ENCODE results near the gene SKIC8.

The SKIC8 gene

GRCh38 chr15:78321786-78322185 is 22.4 kb upstream of the SKIC8 start:
- Histone ChIP-seq H2BK120ac (ENCODE audit: low read depth, low read length) (peak overlapping the region; percentile 21), H3K9me3 (replicated peaks in 1 of 2; ENCODE audit: control insufficient read depth in 2 of 2, insufficient read depth in 1 of 2, low read depth in 1 of 2, low read length in 2 of 2) (no peaks in the 10 kb centered on the region), H4K8ac (ENCODE audit: low read depth, low read length) (no peak overlapping the region), H3K4me2 (ENCODE audit: insufficient read depth, low read length, poor library complexity, severe bottlenecking) (no peak overlapping the region), H3K79me1 (ENCODE audit: low read depth, low read length) (no peaks in the 10 kb centered on the region), H2AFZ (ENCODE audit: low read length) (peak overlapping the region; percentile 84), H2BK12ac (ENCODE audit: low read length) (peak overlapping the region; percentile 63), H3K9ac (ENCODE audit: low read depth, low read length, poor library complexity) (peak overlapping the region; percentile 27), H3K4ac (ENCODE audit: low read length) (peak overlapping the region; percentile 54), H3K36me3 (replicated peaks in 1 of 2; ENCODE audit: control insufficient read depth in 2 of 2, insufficient read depth in 2 of 2, low read length in 2 of 2) (no peaks in the 10 kb centered on the region), H3K23ac (ENCODE audit: low read depth, low read length, poor library complexity) (no peak overlapping the region), H3K18ac (ENCODE audit: low read length) (peak overlapping the region; percentile 94), H2AK5ac (ENCODE audit: low read depth, low read length) (peak overlapping the region; percentile 92), H2BK15ac (ENCODE audit: low read length) (peak overlapping the region; percentile 95), H4K91ac (ENCODE audit: low read depth, low read length, poor library complexity) (peak overlapping the region; percentile 89), H3K27me3 (ENCODE audit: control insufficient read depth in 3 of 3, insufficient read depth in 3 of 3, low read depth in 1 of 3, low read length in 3 of 3) (no peaks in the 10 kb centered on the region), H3K14ac (ENCODE audit: low read length) (peak overlapping the region; percentile 82), H2BK5ac (ENCODE audit: low read length) (peak overlapping the region; percentile 46), H3K4me3 (ENCODE audit: low read length in 2 of 2) (no peak overlapping the region), H3K27ac (replicated peaks; ENCODE audit: low read length) (no peak overlapping the region), H3K4me1 (ENCODE audit: control insufficient read depth in 2 of 2, insufficient read depth in 1 of 2, low read depth in 1 of 2, low read length in 2 of 2) (peaks cover 41 to 48% of the 10 kb centered on the region in 2 donors)
- DNase-seq (ENCODE audit: low spot score): no peak
- no CpG with 5 or more reads among the region's 4 CpGs for WGBS, 2 donors (ENCODE audit: extremely low coverage in 2 of 2, insufficient read length in 2 of 2, insufficient replicate concordance in 1 of 2)

- Histone ChIP-seq H2BK15ac (ENCODE audit: low read length) (no peak overlapping the region), H3K79me1 (ENCODE audit: low read depth, low read length) (no peaks in the 10 kb centered on the region), H2BK5ac (ENCODE audit: low read length) (no peak overlapping the region), H4K91ac (ENCODE audit: low read depth, low read length, poor library complexity) (peak overlapping the region; percentile 68), H2AK5ac (ENCODE audit: low read depth, low read length) (peak overlapping the region; percentile 79), H2BK12ac (ENCODE audit: low read length) (no peak overlapping the region), H3K4me2 (ENCODE audit: insufficient read depth, low read length, poor library complexity, severe bottlenecking) (no peak overlapping the region), H3K4ac (ENCODE audit: low read length) (no peak overlapping the region), H3K14ac (ENCODE audit: low read length) (no peak overlapping the region), H3K4me3 (ENCODE audit: low read length in 2 of 2) (no peak overlapping the region), H3K18ac (ENCODE audit: low read length) (peak overlapping the region; percentile 94), H3K9ac (ENCODE audit: low read depth, low read length, poor library complexity) (peak overlapping the region; percentile 9), H3K4me1 (ENCODE audit: control insufficient read depth in 2 of 2, insufficient read depth in 1 of 2, low read depth in 1 of 2, low read length in 2 of 2) (peaks cover 48 to 54% of the 10 kb centered on the region in 2 donors), H4K8ac (ENCODE audit: low read depth, low read length) (no peak overlapping the region), H2AFZ (ENCODE audit: low read length) (peak overlapping the region; percentile 40), H2BK120ac (ENCODE audit: low read depth, low read length) (peak overlapping the region; percentile 21), H3K23ac (ENCODE audit: low read depth, low read length, poor library complexity) (no peak overlapping the region), H3K36me3 (replicated peaks in 1 of 2; ENCODE audit: control insufficient read depth in 2 of 2, insufficient read depth in 2 of 2, low read length in 2 of 2) (no peaks in the 10 kb centered on the region), H3K9me3 (replicated peaks in 1 of 2; ENCODE audit: control insufficient read depth in 2 of 2, insufficient read depth in 1 of 2, low read depth in 1 of 2, low read length in 2 of 2) (no peaks in the 10 kb centered on the region), H3K27ac (replicated peaks; ENCODE audit: low read length) (no peak overlapping the region), H3K27me3 (ENCODE audit: control insufficient read depth in 3 of 3, insufficient read depth in 3 of 3, low read depth in 1 of 3, low read length in 3 of 3) (no peaks in the 10 kb centered on the region)
- WGBS, 2 donors (ENCODE audit: extremely low coverage in 2 of 2, insufficient read length in 2 of 2, insufficient replicate concordance in 1 of 2): no CpG with 5 or more reads among the region's 17 CpGs
- DNase-seq (ENCODE audit: low spot score): no peak
Measured at GRCh38 chr15:78321041-78321570, 21.7 kb upstream of the SKIC8 start.

- H2AFZ ChIP-seq (ENCODE audit: low read length): no peak overlapping the region
- no peak overlapping the region for H3K23ac ChIP-seq (ENCODE audit: low read depth, low read length, poor library complexity)
- H2BK15ac ChIP-seq (ENCODE audit: low read length): no peak overlapping the region
- H4K8ac ChIP-seq (ENCODE audit: low read depth, low read length): no peak overlapping the region
- peak overlapping the region; percentile 5 for H3K18ac ChIP-seq (ENCODE audit: low read length)
- H3K4ac ChIP-seq (ENCODE audit: low read length): no peak overlapping the region
- no peak overlapping the region for H3K4me3 ChIP-seq (ENCODE audit: low read length in 2 of 2)
- peaks cover 45 to 56% of the 10 kb centered on the region in 2 donors for H3K4me1 ChIP-seq (ENCODE audit: control insufficient read depth in 2 of 2, insufficient read depth in 1 of 2, low read depth in 1 of 2, low read length in 2 of 2)
- no CpG with 5 or more reads among the region's 5 CpGs for WGBS, 2 donors (ENCODE audit: extremely low coverage in 2 of 2, insufficient read length in 2 of 2, insufficient replicate concordance in 1 of 2)
- H2AK5ac ChIP-seq (ENCODE audit: low read depth, low read length): peak overlapping the region; percentile 64
- H3K14ac ChIP-seq (ENCODE audit: low read length): no peak overlapping the region
- no peaks in the 10 kb centered on the region for H3K9me3 ChIP-seq (replicated peaks in 1 of 2; ENCODE audit: control insufficient read depth in 2 of 2, insufficient read depth in 1 of 2, low read depth in 1 of 2, low read length in 2 of 2)
- no peak overlapping the region for H3K9ac ChIP-seq (ENCODE audit: low read depth, low read length, poor library complexity)
- H3K4me2 ChIP-seq (ENCODE audit: insufficient read depth, low read length, poor library complexity, severe bottlenecking): no peak overlapping the region
- peak overlapping the region; percentile 32 for H2BK120ac ChIP-seq (ENCODE audit: low read depth, low read length)
- H3K79me1 ChIP-seq (ENCODE audit: low read depth, low read length): no peaks in the 10 kb centered on the region
- no peak for DNase-seq (ENCODE audit: low spot score)
- H3K27ac ChIP-seq (replicated peaks; ENCODE audit: low read length): no peak overlapping the region
- H3K27me3 ChIP-seq (ENCODE audit: control insufficient read depth in 3 of 3, insufficient read depth in 3 of 3, low read depth in 1 of 3, low read length in 3 of 3): no peaks in the 10 kb centered on the region
- H2BK12ac ChIP-seq (ENCODE audit: low read length): peak overlapping the region; percentile 30
- no peak overlapping the region for H4K91ac ChIP-seq (ENCODE audit: low read depth, low read length, poor library complexity)
- no peak overlapping the region for H2BK5ac ChIP-seq (ENCODE audit: low read length)
- no peaks in the 10 kb centered on the region for H3K36me3 ChIP-seq (replicated peaks in 1 of 2; ENCODE audit: control insufficient read depth in 2 of 2, insufficient read depth in 2 of 2, low read length in 2 of 2)
Measured at GRCh38 chr15:78320183-78320582, 20.8 kb upstream of the SKIC8 start.

GRCh38 chr15:78319588-78319987 is 20.2 kb upstream of the SKIC8 start:
- no peak overlapping the region for H4K91ac ChIP-seq (ENCODE audit: low read depth, low read length, poor library complexity)
- H3K23ac ChIP-seq (ENCODE audit: low read depth, low read length, poor library complexity): no peak overlapping the region
- H3K4ac ChIP-seq (ENCODE audit: low read length): no peak overlapping the region
- no peaks in the 10 kb centered on the region for H3K36me3 ChIP-seq (replicated peaks in 1 of 2; ENCODE audit: control insufficient read depth in 2 of 2, insufficient read depth in 2 of 2, low read length in 2 of 2)
- no peak overlapping the region for H3K9ac ChIP-seq (ENCODE audit: low read depth, low read length, poor library complexity)
- no peaks in the 10 kb centered on the region for H3K9me3 ChIP-seq (replicated peaks in 1 of 2; ENCODE audit: control insufficient read depth in 2 of 2, insufficient read depth in 1 of 2, low read depth in 1 of 2, low read length in 2 of 2)
- H4K8ac ChIP-seq (ENCODE audit: low read depth, low read length): no peak overlapping the region
- H3K14ac ChIP-seq (ENCODE audit: low read length): no peak overlapping the region
- H3K18ac ChIP-seq (ENCODE audit: low read length): peak overlapping the region; percentile 44
- peaks cover 39 to 50% of the 10 kb centered on the region in 2 donors for H3K4me1 ChIP-seq (ENCODE audit: control insufficient read depth in 2 of 2, insufficient read depth in 1 of 2, low read depth in 1 of 2, low read length in 2 of 2)
- no peak overlapping the region for H3K4me2 ChIP-seq (ENCODE audit: insufficient read depth, low read length, poor library complexity, severe bottlenecking)
- H3K79me1 ChIP-seq (ENCODE audit: low read depth, low read length): no peaks in the 10 kb centered on the region
- H2BK120ac ChIP-seq (ENCODE audit: low read depth, low read length): peak overlapping the region; percentile 32
- H2BK5ac ChIP-seq (ENCODE audit: low read length): no peak overlapping the region
- H2AFZ ChIP-seq (ENCODE audit: low read length): no peak overlapping the region
- H3K27me3 ChIP-seq (ENCODE audit: control insufficient read depth in 3 of 3, insufficient read depth in 3 of 3, low read depth in 1 of 3, low read length in 3 of 3): no peaks in the 10 kb centered on the region
- peak overlapping the region; percentile 64 for H2AK5ac ChIP-seq (ENCODE audit: low read depth, low read length)
- no peak for DNase-seq (ENCODE audit: low spot score)
- no peak overlapping the region for H2BK15ac ChIP-seq (ENCODE audit: low read length)
- no peak overlapping the region for H2BK12ac ChIP-seq (ENCODE audit: low read length)
- no CpG with 5 or more reads among the region's 10 CpGs for WGBS, 2 donors (ENCODE audit: extremely low coverage in 2 of 2, insufficient read length in 2 of 2, insufficient replicate concordance in 1 of 2)
- no peak overlapping the region for H3K4me3 ChIP-seq (ENCODE audit: low read length in 2 of 2)
- H3K27ac ChIP-seq (replicated peaks; ENCODE audit: low read length): no peak overlapping the region

Data from neuronal stem cell (in vitro differentiated cells).